ENCODE results near the gene LEO1. TPM values are rescaled to one million over a fixed set of nuclear protein-coding genes. Genes with fewer than 3 reads are reported as not detected.

LEO1 gene
- total RNA-seq, 2 donors from 2014 or later, result 22.7 to 31.7 TPM

DNA sequence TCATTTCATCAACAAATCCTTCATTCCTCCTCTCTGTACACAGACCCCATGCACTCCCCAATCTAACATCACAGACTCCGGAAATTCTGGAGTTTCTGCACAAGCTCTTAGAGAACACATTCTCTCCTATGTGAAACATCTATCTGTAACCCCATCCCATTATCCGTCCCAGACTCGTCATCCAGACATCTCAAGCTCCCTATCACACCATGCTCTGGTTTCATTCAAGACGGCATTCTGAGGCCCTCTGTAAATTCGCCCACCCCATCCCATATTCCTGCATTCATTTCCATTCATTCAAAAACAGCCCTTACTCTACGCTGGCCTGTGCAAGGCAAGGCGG, 575 bp downstream of the LEO1 start:
- Mint-ChIP-seq H3K4me1 (peaks cover 20% of the 10 kb centered on the region), H3K4me3 (peak overlapping the region; percentile 100), H3K27me3 (no peaks in the 10 kb centered on the region), H3K36me3 (ENCODE audit: low read depth) (peaks cover 28% of the 10 kb centered on the region), H3K27ac (peak overlapping the region; percentile 99), H3K9me3 (peaks cover 4% of the 10 kb centered on the region)
- ATAC-seq (replicated peaks), result peak; percentile 4

- Mint-ChIP-seq H3K27me3 (no peaks in the 10 kb centered on the region), H3K27ac (peak overlapping the region; percentile 99), H3K36me3 (ENCODE audit: low read depth) (peaks cover 36% of the 10 kb centered on the region), H3K4me1 (peaks cover 27% of the 10 kb centered on the region), H3K9me3 (peaks cover 4% of the 10 kb centered on the region), H3K4me3 (peak overlapping the region; percentile 100)
- no peak for ATAC-seq (replicated peaks)
Measured at GRCh38 chr15:51970132-51970817, 1.3 kb downstream of the LEO1 start.

- peaks cover 41% of the 10 kb centered on the region for H3K36me3 Mint-ChIP-seq (ENCODE audit: low read depth)
- no peaks in the 10 kb centered on the region for H3K27me3 Mint-ChIP-seq
- ATAC-seq (replicated peaks), result no peak
- H3K27ac Mint-ChIP-seq, result no peak overlapping the region
- H3K4me3 Mint-ChIP-seq, result peak overlapping the region; percentile 100
- peaks cover 4% of the 10 kb centered on the region for H3K9me3 Mint-ChIP-seq
- peaks cover 28% of the 10 kb centered on the region for H3K4me1 Mint-ChIP-seq
Measured at GRCh38 chr15:51969728-51970127, 1.9 kb downstream of the LEO1 start.

GRCh38 chr15:51967583-51967982, 4.0 kb downstream of the LEO1 start:
- peaks cover 28% of the 10 kb centered on the region for H3K4me1 Mint-ChIP-seq
- no peaks in the 10 kb centered on the region for H3K27me3 Mint-ChIP-seq
- H3K36me3 Mint-ChIP-seq (ENCODE audit: low read depth), result peaks cover 63% of the 10 kb centered on the region
- H3K9me3 Mint-ChIP-seq, result peaks cover 4% of the 10 kb centered on the region
- H3K4me3 Mint-ChIP-seq, result no peak overlapping the region
- no peak overlapping the region for H3K27ac Mint-ChIP-seq
- ATAC-seq (replicated peaks), result no peak

DNA sequence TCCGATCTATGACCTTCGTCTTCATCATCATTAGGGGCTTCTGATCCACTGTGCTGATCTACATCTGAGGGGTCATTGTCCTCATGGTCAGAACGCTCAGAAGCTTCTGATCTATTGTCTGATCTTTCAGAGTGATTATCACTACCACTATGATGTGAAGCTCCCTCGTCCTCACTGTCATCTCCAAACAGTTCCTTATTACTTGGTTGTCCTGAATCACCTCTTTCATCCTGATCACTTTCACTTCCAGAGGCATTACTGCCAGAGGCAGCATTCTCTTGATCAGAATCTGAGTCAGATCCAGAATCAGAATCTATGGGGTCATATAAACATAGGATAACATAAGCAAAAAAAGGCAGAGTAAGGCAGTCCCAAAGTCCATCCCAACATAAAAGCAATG, 5.4 kb downstream of the LEO1 start:
- H3K4me1 Mint-ChIP-seq, result peaks cover 23% of the 10 kb centered on the region
- no peak overlapping the region for H3K4me3 Mint-ChIP-seq
- peaks cover 4% of the 10 kb centered on the region for H3K9me3 Mint-ChIP-seq
- H3K36me3 Mint-ChIP-seq (ENCODE audit: low read depth), result peaks cover 68% of the 10 kb centered on the region
- peak overlapping the region; percentile 11 for H3K27ac Mint-ChIP-seq
- no peaks in the 10 kb centered on the region for H3K27me3 Mint-ChIP-seq
- peak; percentile 70 for ATAC-seq (replicated peaks)

- peaks cover 4% of the 10 kb centered on the region for H3K9me3 Mint-ChIP-seq
- peaks cover 18% of the 10 kb centered on the region for H3K4me1 Mint-ChIP-seq
- H3K4me3 Mint-ChIP-seq, result no peak overlapping the region
- ATAC-seq (replicated peaks), result no peak
- H3K27me3 Mint-ChIP-seq, result no peaks in the 10 kb centered on the region
- peak overlapping the region; percentile 11 for H3K27ac Mint-ChIP-seq
- peaks cover 70% of the 10 kb centered on the region for H3K36me3 Mint-ChIP-seq (ENCODE audit: low read depth)
Measured at GRCh38 chr15:51965691-51966090, 5.9 kb downstream of the LEO1 start.

DNA sequence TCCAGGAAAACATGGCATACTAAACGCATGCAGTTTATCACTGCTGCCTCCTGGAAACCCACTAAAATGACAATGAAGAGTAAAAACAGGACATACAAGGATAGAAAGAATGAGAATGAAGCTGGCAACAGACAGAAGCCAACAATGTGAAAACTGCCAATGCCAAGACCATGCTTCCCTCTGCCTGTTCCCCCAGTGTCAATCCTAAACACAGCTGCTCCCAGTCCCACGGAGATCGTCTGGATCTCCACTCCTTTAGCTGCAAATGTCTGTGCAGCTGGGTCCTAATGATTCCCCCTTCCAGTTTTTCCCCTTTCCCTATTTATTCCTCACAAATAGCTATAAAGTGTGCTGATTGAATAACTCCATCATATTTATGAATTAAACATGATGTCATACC, 16.1 kb downstream of the LEO1 start:
- Mint-ChIP-seq H3K4me1 (no peaks in the 10 kb centered on the region), H3K9me3 (no peaks in the 10 kb centered on the region), H3K27me3 (no peaks in the 10 kb centered on the region), H3K4me3 (no peak overlapping the region), H3K27ac (no peak overlapping the region), H3K36me3 (ENCODE audit: low read depth) (peaks cover 99% of the 10 kb centered on the region)
- ATAC-seq (replicated peaks), result no peak

GRCh38 chr15:51952805-51953204, 18.8 kb downstream of the LEO1 start:
- H3K36me3 Mint-ChIP-seq (ENCODE audit: low read depth), result peaks cover 99% of the 10 kb centered on the region
- no peaks in the 10 kb centered on the region for H3K27me3 Mint-ChIP-seq
- no peak for ATAC-seq (replicated peaks)
- H3K4me3 Mint-ChIP-seq, result no peak overlapping the region
- H3K27ac Mint-ChIP-seq, result no peak overlapping the region
- H3K4me1 Mint-ChIP-seq, result no peaks in the 10 kb centered on the region
- H3K9me3 Mint-ChIP-seq, result no peaks in the 10 kb centered on the region

DNA sequence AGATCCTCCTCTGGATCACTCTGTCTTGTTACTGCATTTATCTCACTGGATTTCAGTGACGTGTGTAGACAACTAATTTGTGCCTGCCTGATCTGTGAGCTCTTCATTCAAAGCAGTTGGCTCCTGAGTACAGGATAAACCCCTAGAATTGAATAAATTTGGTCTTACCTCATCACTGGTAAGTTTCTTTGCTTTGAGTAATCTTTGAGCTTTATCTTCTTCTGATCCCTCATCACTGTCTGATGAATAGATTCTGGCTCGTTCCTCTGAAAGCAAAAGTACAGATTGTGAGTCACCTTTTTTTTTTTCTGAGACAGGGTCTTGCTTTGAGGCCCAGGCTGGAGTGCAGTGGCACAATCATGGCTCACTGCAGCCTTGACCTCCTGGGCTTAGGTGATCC, 24.5 kb downstream of the LEO1 start:
- Mint-ChIP-seq H3K4me3 (no peak overlapping the region), H3K4me1 (peaks cover 4% of the 10 kb centered on the region), H3K9me3 (no peaks in the 10 kb centered on the region), H3K36me3 (ENCODE audit: low read depth) (peaks cover 99% of the 10 kb centered on the region), H3K27me3 (no peaks in the 10 kb centered on the region), H3K27ac (peak overlapping the region; percentile 47)
- ATAC-seq (replicated peaks), result peak; percentile 57

DNA sequence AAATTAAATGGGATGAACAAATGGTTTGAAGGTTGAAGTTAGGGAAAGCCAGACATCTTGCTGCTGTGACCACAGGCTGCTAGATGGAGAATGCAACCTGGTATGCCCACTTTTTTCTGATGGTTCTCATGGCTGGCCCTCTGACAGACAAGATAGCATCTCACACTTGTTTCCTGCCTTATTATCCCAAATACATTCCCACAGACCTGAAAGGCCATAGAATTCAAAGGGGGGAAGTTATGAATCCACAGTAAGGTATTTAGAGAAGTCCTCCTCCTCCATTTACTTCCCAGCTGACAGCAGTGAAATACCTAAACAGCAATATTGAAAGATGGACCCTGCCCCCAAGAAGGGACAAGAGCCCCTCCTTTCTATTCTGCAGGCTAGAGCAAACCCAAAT, 32.4 kb downstream of the LEO1 start:
- H3K4me1 Mint-ChIP-seq, result peaks cover 13% of the 10 kb centered on the region
- H3K4me3 Mint-ChIP-seq, result no peak overlapping the region
- H3K9me3 Mint-ChIP-seq, result no peaks in the 10 kb centered on the region
- no peak for ATAC-seq (replicated peaks)
- H3K36me3 Mint-ChIP-seq (ENCODE audit: low read depth), result peaks cover 94% of the 10 kb centered on the region
- H3K27ac Mint-ChIP-seq, result peak overlapping the region; percentile 24
- no peaks in the 10 kb centered on the region for H3K27me3 Mint-ChIP-seq

DNA sequence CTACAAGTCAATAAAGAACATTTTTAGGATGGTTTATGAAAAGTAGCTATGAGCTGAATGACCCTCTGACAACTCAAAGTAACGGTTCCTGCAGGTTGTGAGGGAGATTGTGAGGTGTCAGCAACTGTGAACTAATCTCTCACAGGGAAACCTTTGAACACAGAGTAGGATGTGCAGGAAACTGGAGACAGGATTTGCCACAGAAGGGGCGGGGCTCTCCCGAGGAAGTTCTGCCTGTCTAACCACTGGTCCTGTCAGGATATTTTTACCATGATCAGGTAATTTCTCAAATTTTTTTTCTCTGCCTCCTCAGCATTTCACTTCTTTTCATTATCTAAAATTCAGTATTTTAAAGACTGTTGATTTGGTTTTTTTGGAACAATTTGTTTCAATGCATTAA, 33.3 kb downstream of the LEO1 start:
- ATAC-seq (replicated peaks), result no peak
- peaks cover 93% of the 10 kb centered on the region for H3K36me3 Mint-ChIP-seq (ENCODE audit: low read depth)
- no peak overlapping the region for H3K4me3 Mint-ChIP-seq
- H3K9me3 Mint-ChIP-seq, result no peaks in the 10 kb centered on the region
- H3K27ac Mint-ChIP-seq, result no peak overlapping the region
- peaks cover 13% of the 10 kb centered on the region for H3K4me1 Mint-ChIP-seq
- no peaks in the 10 kb centered on the region for H3K27me3 Mint-ChIP-seq

DNA sequence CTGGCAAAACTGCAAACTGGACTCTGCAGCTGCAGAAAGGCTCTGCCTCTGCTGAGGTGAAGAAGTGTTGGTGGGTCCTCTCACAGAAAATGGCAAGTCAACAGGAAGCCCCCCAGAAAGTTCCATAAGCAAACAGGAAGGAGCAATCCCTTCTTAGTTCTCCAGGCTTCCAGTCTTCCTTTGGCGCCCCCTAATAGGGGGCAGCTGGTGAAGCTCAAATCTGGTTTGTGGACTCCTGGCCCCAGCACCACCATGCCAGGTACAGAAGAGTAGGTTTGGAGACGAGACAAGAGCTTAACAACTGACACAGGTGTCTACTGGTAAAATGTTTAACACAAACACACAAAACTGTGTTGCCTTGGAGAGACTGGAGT, 35.5 kb downstream of the LEO1 start:
- Mint-ChIP-seq H3K27me3 (no peaks in the 10 kb centered on the region), H3K4me3 (no peak overlapping the region), H3K36me3 (ENCODE audit: low read depth) (peaks cover 77% of the 10 kb centered on the region), H3K27ac (peak overlapping the region; percentile 55), H3K4me1 (peaks cover 10% of the 10 kb centered on the region), H3K9me3 (no peaks in the 10 kb centered on the region)
- no peak for ATAC-seq (replicated peaks)

DNA sequence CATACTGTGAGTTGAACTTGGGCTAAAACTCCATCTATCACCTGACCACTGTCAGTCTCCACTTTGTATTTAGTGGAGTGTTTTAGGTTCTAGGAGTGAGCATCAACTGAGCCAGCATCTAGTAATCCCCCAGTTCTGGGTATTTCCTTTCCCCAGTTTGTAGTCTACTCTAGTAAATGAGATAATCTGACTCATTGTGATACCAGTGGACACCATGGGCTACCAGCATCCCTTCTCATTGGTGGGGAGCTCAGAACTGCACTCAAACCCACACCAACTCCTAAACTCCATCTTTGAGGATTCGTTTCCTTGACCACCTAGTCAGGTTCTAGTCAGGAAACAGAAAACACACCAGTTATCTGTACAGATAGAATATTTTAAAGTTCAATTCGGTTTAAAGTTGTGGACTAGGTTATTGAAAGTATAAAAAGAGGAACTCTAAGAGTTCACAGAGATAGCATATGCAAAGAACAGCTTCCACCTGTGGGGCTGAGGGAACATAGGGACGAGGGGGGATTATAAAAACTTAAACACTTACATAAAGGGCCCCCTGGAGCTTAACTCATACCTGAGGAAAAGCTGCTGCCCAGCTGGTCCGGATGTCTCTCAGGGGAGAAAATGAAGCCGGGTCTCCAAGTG, 36.0 kb downstream of the LEO1 start:
- Mint-ChIP-seq H3K9me3 (no peaks in the 10 kb centered on the region), H3K36me3 (ENCODE audit: low read depth) (peaks cover 75% of the 10 kb centered on the region), H3K4me1 (peaks cover 10% of the 10 kb centered on the region), H3K4me3 (no peak overlapping the region), H3K27me3 (no peaks in the 10 kb centered on the region), H3K27ac (peak overlapping the region; percentile 55)
- peak; percentile 81 for ATAC-seq (replicated peaks)

- ATAC-seq (replicated peaks), result no peak
- Mint-ChIP-seq H3K4me3 (no peak overlapping the region), H3K4me1 (peaks cover 7% of the 10 kb centered on the region), H3K36me3 (ENCODE audit: low read depth) (peaks cover 70% of the 10 kb centered on the region), H3K9me3 (no peaks in the 10 kb centered on the region), H3K27ac (no peak overlapping the region), H3K27me3 (no peaks in the 10 kb centered on the region)
Measured at GRCh38 chr15:51932161-51932560, 39.4 kb downstream of the LEO1 start.

- Mint-ChIP-seq H3K4me3 (no peak overlapping the region), H3K4me1 (peaks cover 5% of the 10 kb centered on the region), H3K27me3 (no peaks in the 10 kb centered on the region), H3K9me3 (no peaks in the 10 kb centered on the region), H3K36me3 (ENCODE audit: low read depth) (peaks cover 70% of the 10 kb centered on the region), H3K27ac (no peak overlapping the region)
- no peak for ATAC-seq (replicated peaks)
Measured at GRCh38 chr15:51931638-51932037, 39.9 kb downstream of the LEO1 start.
